SH-SY5Y (cell line): ENCODE data around the gene BRD7.

ENCODE experiments used
- GATA2 ChIP-seq: IDR thresholded peaks from 2 replicates; pipeline ENCODE4 v1.6.1; 2011; ENCODE audit warnings: mild to moderate bottlenecking, low read depth, low read length
- GATA3 ChIP-seq: IDR thresholded peaks from 2 replicates; pipeline ENCODE4 v1.6.1; 2011; ENCODE audit warnings: low read depth, mild to moderate bottlenecking, low read length, moderate library complexity

GRCh38 chr16:50305441-50306061 is 63.2 kb downstream of the BRD7 start:
- TF ChIP-seq GATA2 (no peak), GATA3 (no peak)
